COLO829 (cell line): ENCODE data around the gene HOGA1.
"Not testable (repeated sequence)": the region's sequence is repeated elsewhere in the genome, so short reads cannot be mapped to it uniquely, and the experiment has no call there.

Experiments used
- DNase-seq: peaks from one replicate; pipeline ENCODE4 v3.0.0; 2012; ENCODE audit warnings: low spot score

The HOGA1 gene

DNA sequence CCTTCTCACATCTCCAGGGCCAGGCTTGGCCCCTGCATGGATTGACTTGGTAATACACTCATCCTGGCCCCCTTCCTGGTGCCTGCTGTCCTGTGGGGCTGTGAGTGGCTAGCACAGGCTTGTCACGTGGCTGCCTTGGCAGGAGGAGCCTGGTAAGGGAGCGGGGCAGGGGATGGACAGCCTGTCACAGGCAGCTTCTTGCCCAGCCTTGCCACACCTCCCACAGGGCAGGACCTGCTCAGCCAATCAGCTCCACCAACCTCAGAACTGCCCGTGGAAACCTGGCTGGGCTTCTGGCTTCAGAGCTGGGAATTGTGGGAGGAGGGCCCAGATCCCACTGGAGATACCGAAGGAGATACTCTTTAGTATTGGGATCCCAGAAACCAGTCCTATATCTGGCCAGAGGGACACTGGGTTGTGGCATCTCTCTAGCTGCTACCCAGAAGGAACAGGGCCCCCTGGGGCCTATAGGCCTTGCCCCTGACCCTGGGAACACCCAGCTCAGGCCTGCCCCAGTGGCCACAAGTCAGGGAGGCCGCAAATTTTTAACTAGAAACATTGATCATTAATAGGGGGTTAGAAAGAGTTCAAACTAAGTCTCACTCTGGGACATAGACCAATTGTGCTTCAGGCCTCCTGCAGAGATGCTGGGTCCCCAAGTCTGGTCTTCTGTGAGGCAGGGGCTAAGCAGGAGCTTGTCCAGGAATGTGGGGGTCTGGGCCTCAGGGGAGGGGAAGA, at the start of gene HOGA1:
Gene HOGA1 (plus strand): TSS at position 330 of the 738 bp plus-strand sequence. CDS start 315 bp downstream, at position 645.
- peak; percentile 43 for DNase-seq

DNA sequence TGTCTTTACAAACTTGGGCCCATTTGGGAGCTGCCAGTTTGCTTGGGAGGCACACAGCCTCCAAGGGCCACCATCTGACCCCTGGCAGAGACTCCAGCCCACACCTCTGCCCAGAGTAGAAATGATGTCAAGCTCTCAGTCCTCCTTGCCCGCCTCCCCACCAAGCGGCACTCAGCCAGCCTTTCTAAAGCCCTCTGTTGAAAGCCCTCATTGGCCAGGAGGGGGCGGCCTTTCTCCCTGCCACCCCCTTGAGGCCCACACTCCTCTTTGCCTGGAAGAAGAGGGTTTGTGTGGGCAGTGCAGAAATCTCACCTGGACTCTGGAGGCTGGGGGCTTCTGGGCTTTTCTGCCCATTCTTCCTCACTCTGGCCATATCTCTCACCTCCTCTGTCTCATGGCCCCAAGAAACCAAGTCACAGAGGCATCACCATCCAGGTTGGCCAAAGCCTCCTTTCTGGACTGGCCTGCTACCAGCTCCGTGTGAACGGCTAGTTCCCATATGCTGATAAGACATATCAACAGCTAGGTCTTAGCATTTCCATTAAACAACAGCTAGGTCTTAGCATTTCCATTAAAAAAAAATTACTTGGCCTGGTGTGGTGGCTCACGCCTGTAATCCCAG, 49.3 kb upstream of the HOGA1 start:
- DNase-seq, result no peak

DNA sequence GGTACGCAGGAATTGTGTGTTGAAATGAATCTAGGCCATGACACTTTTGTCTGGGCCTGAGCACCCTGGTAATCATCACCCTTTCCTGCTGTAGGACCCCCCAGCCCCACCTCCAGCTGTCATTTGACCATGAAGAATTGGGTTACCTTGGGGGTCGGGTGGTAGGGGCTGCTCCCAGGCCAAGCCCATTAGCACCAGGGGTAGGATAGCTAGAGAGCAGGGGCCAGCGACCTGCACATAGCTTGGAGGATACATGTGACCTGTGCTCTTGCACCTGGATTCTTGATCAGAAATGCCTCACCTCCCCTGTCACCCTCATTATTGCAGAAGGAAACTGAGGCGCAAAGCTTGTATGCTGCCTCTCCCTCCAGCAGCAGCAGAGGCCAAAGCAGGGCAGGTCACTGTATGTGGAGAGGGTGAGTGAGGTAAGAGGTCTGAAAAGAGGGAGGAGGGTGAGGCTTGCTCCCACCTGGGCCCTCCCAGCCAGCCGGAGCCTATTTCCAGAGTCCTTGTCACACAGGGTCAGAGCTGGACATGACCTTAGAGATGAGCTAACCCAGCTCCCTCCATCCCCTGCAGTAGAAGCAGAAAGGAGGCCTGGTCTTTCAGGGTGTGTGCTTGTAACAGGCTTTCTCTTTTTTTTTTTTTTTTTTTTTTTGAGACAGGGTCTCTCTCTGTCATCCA, 46.9 kb upstream of the HOGA1 start:
- no peak for DNase-seq

DNA sequence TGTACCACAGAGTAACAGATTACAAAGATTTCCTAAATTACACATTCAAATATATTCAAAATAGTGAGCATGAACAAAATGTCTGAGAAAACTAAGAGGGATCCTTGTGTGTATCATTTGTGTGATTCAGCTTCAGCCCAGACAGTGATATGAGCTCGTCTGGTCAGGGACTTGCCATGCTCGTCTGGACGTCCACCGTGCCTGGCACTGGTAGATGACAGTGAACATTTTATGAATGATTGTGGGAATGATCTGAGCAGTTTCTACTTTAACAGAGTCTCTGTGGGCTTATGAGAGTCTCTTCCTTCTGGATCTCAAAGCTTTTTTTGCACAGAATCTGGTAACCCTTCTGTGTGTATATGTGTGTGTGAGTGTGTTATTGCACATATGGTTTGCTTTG, 45.8 kb upstream of the HOGA1 start:
- no peak for DNase-seq

DNA sequence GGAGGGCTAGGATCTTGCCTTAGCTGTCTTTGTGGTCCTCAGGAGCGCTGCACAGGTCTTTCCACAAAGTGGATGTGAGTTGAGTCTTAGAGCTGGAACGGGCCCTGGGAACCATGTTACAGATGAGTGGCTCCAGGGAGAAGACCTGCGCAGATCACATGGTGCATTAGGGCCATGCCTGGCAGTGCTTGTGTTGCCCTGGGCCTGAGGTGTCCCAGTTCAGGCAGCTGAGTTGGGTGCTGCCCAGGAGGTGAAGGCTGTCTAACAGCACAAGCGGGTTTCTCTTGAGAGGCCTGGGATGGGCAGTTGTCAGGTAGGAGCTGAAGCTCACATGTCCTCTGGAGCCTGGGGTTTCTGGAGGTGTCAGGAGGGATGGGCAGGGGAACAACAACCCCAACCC, 45.4 kb upstream of the HOGA1 start:
- no peak for DNase-seq

DNA sequence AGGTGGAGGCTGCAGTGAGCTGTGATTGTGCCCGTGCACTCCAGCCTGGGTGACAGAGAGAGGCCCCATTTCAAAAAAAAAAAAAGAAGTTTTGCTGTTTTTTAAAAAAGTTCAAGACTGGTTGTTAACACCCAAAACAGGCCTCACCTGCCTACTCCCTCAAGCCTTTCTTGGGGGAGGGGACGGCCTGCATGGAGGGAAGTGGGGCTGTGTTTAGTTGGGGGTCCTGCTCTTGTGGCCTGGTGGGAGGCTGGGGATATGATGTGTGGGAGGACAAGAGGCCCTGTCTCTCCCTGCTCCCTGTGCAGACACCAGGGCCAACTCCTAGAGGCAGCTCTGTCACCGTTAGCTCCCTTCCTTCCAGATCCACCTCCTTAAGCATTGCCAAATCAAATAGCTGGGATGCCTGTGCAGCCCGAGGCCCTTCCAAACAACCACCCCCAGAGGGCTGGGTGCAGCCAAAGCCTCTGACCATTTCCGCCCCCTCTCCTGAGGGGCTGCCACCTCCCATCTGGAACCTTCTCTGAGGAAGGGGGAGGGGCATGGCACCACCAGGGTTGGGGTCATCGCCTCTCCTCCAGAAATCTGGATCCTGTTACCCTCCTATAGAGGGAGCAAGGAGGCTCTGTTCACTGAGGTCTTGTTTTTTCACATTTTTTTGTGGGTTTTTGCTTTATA, 44.5 kb upstream of the HOGA1 start:
- no peak for DNase-seq

DNA sequence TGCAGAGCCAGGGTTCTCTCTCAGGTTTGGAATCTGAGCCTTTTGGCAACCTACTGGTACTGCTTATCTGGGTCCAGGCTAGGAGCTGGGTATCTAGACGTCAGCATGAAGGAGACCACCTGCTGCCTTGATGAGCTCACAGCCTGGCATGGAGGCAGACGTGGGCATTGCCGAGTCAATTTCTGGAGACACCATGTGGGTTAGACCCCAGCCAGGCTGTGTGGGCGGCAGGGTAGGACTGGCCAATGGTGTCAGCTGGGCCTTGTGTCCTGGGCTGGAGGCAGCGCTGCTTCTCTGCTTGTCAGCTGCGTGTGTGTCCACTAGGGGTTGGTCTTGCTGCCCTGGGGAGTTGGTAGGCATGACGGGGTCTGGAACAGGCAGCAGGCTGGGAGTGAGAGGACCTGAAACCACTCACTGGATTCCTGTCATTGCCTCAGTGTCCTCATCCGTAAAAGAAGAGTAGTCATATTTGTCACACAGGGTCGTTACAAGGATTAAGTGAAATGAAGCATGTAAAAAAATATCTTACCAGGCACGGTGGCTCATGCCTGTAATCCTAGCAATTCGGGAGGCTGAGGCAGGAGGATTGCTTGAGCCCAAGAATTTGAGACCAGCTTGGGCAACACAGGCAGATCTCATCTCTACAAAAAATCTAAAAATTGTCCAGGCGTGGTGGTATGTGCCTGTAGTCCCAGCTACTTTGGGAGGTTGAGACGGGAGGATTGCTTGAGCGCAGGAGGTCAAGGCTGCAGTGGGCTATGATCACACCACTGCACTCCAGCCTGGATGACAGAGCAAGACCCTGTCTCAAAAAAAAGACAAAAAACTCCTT, 43.3 kb upstream of the HOGA1 start:
- no peak for DNase-seq

DNA sequence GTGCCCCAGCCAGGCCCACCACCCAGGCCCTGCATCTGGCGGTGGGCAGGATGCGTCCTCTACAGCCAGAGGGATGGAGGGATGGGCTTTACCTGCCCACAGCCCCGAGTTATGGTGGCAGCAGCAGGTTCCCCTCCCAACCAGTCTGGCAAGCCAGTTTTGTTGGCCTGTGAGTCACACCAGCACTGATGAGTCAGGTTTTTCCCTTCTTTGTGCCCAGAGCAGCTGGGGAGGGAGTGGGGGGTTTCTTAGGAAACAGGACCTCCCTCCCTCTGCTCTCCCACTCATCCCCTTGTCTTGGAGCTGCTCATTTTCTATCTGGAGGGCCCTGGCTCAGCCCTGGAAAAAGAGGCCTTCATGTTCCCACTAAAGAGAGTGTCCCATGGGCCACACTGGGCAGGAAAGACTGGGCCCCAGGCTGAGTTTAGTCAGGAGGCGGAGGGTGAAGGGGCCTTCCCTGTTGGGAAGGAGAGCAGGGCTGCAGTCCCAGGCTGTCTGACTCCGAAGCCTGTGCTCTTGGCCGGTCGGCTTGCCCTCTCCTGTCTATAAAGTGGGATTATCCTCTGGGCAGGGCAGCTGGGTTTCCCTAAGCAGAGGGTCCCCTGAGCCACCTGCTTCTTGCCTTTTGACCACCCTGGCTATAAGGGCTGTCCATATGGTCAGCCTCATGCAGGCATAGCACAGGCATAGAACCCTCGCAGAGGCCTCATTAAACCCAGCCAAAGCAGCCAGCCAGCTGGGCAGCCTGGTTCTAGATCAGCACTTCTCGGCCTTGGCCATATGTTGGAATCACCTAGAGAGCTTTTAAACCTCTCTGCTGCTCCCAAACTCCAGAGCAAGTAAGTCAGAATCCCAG, 41.8 kb upstream of the HOGA1 start:
- peak; percentile 78 for DNase-seq

DNA sequence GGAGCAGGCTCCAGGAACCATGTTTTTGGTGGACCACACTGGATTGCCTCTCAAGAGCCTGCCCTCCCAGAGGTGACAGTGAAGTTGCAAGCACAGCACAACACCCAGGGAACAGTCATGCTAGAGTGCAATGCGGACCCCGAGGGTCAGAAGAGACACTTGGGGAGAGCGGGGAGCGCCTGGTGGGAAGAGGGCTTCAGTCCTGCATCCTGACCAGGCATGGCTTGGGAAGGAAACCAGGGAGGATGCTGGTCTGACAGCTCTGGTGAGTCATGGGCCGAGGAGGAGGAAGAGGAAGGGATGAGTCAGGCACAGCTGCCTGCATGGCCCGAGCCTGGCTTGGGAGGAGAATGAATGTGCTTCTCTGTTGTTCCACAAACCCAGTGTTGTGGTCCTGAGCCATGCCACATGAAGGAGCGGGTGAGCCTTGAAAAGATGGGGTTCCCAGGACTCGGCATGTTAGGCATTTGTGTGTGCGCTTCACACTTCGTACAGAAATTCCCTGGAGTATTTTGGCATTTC, 41.1 kb upstream of the HOGA1 start:
- DNase-seq, result peak; percentile 90

DNA sequence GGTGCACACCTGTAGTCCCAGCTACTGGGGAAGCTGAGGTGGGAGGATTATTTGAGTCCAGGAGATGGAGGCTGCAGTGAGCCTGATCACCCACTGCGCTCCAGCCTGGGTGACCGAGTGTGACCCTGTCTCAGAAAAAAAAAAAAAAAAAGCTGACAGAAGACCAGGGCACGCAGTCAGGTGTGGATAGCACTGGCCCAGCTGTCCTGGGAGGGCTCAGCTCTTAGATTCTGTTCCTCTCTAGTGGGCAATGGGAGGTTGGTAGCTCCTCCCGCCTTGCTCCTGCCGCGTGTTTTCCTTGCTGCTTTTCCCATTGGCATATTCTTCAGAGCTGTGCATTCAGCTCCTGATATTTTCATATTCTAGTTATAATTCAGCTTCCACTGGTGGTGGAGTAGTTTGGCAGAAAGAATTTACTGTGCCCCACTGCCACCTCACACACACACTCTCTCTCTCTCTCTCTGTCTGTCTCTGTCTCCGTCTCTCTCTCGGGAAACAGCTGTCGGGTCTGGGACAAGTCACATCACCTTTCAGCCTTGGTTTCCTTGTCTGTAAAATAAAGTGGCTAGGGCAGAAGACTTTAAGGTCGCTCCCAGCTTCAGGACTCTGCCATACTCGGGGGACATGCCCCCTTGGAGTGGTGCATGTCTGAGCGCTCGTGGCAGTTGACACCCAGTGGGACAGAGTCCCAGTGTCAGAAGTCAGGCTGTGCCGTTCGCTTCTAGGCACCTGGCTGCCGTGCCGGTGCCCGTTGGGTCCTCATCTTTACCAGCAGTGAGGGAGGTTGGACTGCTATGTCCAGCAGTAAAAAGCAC, 37.5 kb upstream of the HOGA1 start:
- no peak for DNase-seq

DNA sequence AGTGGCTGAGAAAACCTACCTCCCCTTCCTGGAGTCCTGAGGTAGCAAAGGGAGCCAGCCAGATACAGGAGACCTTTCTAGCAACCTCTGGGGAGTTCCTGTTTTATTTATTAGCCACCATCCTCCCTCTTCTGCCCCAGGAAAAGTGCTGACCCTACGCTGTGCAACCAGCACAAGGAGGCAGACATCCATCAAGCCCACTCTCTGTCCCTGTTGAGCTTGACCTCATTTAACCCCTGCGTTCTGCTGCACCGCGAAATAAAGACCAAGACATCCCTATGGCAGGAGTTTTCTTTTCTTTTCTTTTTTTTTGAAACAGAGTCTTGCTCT, 37.0 kb upstream of the HOGA1 start:
- no peak for DNase-seq

DNA sequence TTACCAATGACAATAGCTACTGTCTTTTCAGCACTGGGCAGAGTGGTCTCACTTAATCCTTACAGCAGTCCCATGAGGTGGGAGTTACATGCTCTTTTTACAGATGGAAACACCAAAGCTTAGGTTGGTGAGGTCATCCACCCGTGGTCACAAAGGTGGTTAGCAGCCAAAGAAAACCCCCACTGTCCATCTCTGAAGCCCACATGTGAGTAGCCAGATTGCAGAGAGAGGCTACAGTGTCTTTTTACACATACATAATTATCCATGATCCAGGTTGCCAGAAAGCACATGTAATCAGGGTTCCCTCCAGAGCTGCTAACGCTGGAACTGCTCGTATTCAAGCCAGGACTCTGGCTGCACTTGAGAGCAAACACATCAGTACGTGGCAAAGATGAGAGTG, 36.2 kb upstream of the HOGA1 start:
- DNase-seq, result no peak

DNA sequence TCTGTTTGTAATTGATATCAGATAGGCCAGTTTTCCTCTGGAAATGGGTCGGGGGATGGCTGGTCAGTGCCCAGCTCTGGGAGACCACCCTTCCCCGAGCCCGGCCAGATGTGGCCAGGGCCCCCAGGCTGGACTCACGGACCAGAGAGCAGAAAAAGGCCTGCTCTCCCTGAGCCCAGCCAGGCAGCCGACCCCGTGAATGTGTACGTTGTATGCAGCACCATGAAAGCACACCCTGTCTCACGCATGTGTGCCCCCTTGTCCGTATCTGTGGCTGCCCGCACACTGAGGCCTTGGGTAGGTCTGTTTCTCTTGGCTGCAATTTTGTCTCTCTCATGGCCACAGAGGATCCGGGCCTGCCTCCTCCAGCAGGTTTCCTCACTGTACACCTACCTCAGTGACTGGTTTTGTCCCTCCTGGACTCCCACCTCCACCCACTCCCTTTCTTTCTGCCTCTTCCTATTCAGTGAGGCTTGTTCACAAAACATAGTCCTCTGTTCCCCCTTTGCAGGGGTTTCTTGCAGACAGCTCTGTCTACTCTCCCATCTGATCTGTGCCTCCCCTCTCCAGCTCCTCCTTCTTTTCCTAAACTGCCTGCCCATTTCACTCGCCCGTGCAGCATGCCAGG, 35.2 kb upstream of the HOGA1 start:
- DNase-seq, result no peak

DNA sequence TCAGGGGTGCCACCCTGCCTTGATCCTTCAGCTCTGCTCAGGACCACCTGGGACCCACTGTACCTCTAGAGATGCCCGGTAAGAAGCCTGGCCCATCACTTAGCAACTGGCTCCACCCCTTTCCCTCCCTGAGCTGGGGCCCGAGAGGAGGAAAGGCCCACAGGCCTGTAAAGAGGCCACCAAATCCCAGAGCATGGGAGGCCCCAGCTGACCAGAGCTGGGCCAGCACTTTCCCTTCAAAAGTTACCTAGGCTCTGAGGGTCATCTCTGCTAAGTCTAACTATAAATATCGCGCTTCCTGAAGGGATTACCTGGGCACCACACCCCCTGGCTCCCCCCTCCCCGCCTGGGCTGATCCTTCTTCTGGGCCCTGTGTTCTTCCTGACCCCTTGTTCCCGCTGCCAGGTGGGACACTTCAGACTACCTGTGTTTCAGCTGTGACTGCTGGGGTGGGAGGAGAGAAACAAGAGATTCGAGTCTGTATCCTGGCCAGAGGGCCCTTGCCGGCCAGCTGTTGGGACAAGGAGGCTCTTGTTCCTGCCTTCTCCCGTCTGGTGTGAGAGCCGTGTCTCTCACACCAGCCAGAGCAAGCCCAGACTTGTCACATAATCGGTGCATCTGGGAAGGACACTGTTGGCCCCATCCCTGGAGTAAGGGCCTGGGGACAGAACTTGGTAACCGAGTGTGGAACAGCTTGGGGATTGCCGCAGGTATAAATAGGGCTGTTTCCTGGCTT, 34.4 kb upstream of the HOGA1 start:
- DNase-seq, result peak; percentile 51

DNA sequence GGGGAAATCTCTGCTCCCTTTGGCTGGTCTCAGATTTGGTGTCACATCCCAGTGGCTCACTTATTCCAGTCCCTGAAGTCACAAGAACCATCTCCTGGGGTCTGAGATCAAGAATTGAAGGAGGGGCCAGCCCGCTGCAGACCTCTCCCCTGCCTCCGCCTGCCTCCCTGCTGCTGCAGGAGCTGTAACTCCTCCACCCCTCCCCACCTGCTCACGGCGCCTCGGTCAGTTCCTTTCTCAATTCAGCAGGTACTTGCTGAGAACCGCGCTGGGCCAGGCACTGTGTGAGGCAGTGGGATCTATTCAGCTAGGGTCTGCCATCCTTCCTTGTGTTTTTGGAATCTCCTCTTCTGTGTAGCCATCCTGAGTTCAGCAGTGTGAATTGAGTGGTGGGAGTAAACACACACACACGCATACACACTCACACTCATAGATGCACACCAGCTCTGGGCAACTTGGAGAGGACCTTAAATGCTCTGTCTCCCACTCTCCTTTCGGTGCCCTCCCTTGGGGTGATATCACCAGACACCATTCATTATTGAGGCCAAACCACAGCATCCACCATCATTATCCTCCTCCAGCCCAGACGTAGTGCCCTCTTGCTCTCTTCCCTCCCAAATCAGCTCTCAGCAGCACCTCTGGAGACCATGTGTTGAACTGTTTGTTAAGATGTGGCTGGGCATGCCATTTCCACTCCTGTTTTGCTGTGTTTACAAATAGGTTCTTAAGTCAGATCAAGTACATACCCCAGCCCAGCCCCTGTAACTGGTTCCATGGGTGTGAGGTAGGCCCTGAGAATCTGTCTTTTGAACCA, 33.6 kb upstream of the HOGA1 start:
- DNase-seq, result no peak

DNA sequence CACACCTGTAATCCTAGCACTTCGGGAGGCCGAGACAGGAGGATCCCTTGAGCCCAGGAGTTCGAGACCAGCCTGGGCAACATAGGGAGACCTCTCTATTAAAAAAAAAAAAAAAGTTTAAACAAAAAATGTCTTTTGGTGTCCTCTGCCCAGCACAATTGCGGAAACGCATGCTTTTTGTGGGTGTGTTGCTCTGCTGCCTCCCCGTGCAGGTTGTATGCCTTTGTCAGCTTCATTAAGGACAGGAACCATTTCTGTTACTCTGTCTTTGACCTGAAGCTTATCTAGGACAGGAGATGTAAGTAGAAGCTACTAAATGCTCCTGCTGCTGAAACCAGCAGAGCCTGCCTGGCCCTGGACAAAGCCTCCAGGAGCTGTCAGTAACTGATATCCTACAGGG, 32.9 kb upstream of the HOGA1 start:
- DNase-seq, result no peak

DNA sequence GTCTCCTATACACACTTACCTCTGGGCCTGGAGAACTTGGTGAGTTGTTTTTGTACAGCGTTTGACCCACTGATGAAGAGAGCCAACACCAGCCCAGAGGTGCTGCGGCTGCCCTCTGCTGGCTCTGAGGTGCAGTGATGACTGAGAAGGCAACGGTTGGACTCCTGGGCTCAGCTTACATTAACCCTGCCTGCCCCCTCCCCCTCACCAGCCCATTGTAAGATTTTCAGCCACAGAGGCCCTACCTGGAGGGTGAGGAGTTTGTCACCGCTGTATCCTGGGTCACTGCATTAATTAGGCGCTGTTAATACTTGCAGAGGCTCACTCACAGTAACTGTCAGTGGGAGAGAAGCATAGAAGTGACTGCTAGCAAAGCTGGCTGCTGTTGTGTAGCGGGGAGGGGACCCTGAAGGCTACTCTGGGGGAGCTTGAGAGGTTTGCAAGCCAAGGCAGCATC, 30.6 kb upstream of the HOGA1 start:
- no peak for DNase-seq

DNA sequence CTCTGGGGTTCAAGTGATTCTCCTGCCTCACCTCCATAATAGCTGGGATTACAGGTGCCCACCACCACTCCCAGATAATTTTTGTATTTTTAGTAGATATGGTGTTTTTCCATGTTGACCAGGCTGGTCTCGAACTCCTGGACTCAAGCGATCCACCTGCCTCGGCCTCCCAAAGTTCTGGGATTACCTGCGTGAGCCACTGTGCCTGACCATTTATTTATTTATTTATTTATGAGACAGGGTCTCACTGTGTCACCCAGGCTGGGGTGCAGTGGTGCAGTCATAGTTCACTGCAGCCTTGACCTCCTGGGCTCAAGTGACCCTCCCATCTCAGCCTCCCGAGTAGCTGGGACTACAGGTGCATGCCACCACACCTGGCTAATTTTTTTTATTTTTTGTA, 29.9 kb upstream of the HOGA1 start:
- not testable (repeated sequence) for DNase-seq
